Effector memory CD8-positive, alpha-beta T cell (primary cell): Measurements from ENCODE around the gene BMPR2.
"Not testable (repeated sequence)": the region's sequence is repeated elsewhere in the genome, so short reads cannot be mapped to it uniquely, and the experiment has no call there.

ENCODE experiments used
- ATAC-seq: fragments of 150-1000 bp; cut with Tn5 transposase; replicated peaks from 2 replicates; pipeline ENCODE4 v1.10.0; 2021; ENCODE audit warnings: mild to moderate bottlenecking, moderate library complexity
- DNase-seq, 3 experiments: peaks; one replicate each; pipeline ENCODE4 v3.0.0; 2021
- H3K27ac Mint-ChIP-seq, 2 donors: one replicate each; pipeline ENCODE4 v1.8.0; 2022; ENCODE audit warnings: mild to moderate bottlenecking in 2 of 2, mixed read lengths in 2 of 2, moderate library complexity in 2 of 2
- H3K27me3 Mint-ChIP-seq, 2 donors: one replicate each; pipeline ENCODE4 v1.8.0; 2022; ENCODE audit warnings: mixed read lengths in 2 of 2
- H3K36me3 Mint-ChIP-seq: one replicate; pipeline ENCODE4 v1.8.0; 2022; ENCODE audit warnings: mild to moderate bottlenecking, moderate library complexity, mixed read lengths; ENCODE audit not compliant: insufficient read depth
- H3K4me1 Mint-ChIP-seq, 2 donors: one replicate each; pipeline ENCODE4 v1.8.0; 2022; ENCODE audit warnings: low read depth in 2 of 2, mixed read lengths in 2 of 2
- H3K4me3 Mint-ChIP-seq, 2 donors: one replicate each; pipeline ENCODE4 v1.8.0; 2022; ENCODE audit warnings: mild to moderate bottlenecking in 2 of 2, mixed read lengths in 2 of 2, moderate library complexity in 2 of 2
- H3K9me3 Mint-ChIP-seq, 2 donors: one replicate each; pipeline ENCODE4 v1.8.0; 2022; ENCODE audit warnings: mixed read lengths in 2 of 2
- total RNA-seq, 9 experiments: gene quantifications; one replicate each; lab custom pipeline; 2026; lab: John Stamatoyannopoulos, UW

Gene BMPR2
- total RNA-seq, result 15.2 to 95.7 (median 40.0) reads per million in 9 experiments

- H3K36me3 Mint-ChIP-seq, result peaks cover 18% of the 10 kb centered on the region
- H3K4me3 Mint-ChIP-seq, result peak within 1 kb of the TSS; percentile 90 to 97
- ATAC-seq (peak; percentile 83), DNase-seq (peak; percentile 70 to 79 (median 73))
- H3K27ac Mint-ChIP-seq, result peak within 1 kb of the TSS; percentile 85 to 94
- H3K27me3 Mint-ChIP-seq, result no peaks in the 10 kb centered on the region
- no peaks in the 10 kb centered on the region for H3K9me3 Mint-ChIP-seq
- peaks cover 12 to 33% of the 10 kb centered on the region in 2 donors for H3K4me1 Mint-ChIP-seq
Measured at GRCh38 chr2:202375609-202376408, at the start of gene BMPR2. Gene BMPR2, plus strand, starts transcription at chr2:202376327. Its CDS starts 1,148 bp downstream, at chr2:202377475.

- DNase-seq (no peak), ATAC-seq (no peak)
- Mint-ChIP-seq H3K9me3 (no peaks in the 10 kb centered on the region), H3K36me3 (peaks cover 7% of the 10 kb centered on the region), H3K27me3 (no peaks in the 10 kb centered on the region), H3K4me1 (no peaks in the 10 kb centered on the region), H3K27ac (peak overlapping the region in 1 of 2 donors; percentile 24), H3K4me3 (no peak overlapping the region)
Measured at GRCh38 chr2:202327858-202328257, 48.3 kb upstream of the BMPR2 start.

DNA sequence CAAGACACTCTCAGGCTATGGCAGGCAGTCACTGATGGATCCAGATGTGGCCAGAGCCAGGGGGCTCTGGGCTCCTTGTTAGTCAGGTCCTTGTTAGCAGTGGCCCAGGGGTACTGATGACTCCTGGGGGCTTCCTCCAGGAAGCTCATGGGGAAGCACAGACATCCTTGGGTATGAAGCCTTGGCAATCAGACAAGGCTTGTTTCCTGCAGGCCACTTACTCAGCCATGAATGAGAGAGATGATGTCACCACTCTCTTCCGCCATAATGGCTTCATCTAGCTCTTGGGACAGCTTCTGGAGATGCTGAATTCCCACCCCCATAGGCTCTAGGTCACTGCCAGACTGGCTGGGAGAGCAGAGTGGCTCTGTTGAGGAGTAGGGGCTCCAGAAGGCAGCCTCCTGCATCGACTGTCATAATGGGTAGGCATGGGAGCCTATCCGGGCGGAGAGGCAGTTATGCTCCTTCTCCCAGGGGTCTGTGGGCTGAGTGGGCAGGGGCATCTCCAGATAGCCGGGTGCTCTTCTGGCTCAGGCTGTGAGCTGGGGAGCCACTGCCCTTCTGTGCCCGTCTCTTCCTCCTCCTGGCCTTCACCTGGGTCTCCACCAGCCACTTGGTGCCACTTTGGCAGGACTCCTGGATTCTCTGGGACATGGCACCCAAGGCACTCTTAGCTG lies 40.2 kb upstream of the BMPR2 start:
- Mint-ChIP-seq H3K4me1 (no peaks in the 10 kb centered on the region), H3K9me3 (no peaks in the 10 kb centered on the region), H3K4me3 (no peak overlapping the region), H3K36me3 (no peaks in the 10 kb centered on the region), H3K27ac (no peak overlapping the region), H3K27me3 (no peaks in the 10 kb centered on the region)
- ATAC-seq (no peak), DNase-seq (no peak)

DNA sequence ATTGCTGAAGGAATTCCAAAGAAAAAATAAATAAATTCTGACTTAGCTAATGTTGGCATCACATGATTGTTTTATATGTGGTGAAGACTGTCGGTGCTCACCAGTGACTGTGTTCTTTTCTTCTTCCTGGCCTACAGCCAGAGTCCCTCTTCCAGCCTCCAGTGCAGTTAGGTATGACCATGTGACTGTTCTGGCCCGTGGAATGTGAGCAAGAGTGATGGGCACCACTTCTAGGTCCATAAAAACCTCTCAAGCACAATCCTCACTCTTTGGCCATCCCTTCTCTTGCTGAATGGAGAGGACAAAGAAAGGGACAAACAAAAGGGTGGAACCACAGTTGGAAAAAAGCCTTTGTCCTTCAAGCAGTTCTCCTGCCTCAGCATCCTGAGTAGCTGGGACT lies 39.0 kb upstream of the BMPR2 start:
- H3K9me3 Mint-ChIP-seq, result no peaks in the 10 kb centered on the region

GRCh38 chr2:202337706-202338346 lies 38.3 kb upstream of the BMPR2 start:
- no peak overlapping the region for H3K4me3 Mint-ChIP-seq
- H3K4me1 Mint-ChIP-seq, result no peaks in the 10 kb centered on the region
- DNase-seq (no peak), ATAC-seq (no peak)
- H3K27ac Mint-ChIP-seq, result no peak overlapping the region
- H3K9me3 Mint-ChIP-seq, result no peaks in the 10 kb centered on the region
- H3K36me3 Mint-ChIP-seq, result no peaks in the 10 kb centered on the region
- H3K27me3 Mint-ChIP-seq, result no peaks in the 10 kb centered on the region

More for the DNA sequence above, 39.0 kb upstream of the BMPR2 start:
- Mint-ChIP-seq H3K4me3 (no peak overlapping the region), H3K36me3 (no peaks in the 10 kb centered on the region), H3K27ac (no peak overlapping the region), H3K4me1 (no peaks in the 10 kb centered on the region), H3K27me3 (no peaks in the 10 kb centered on the region)
- ATAC-seq (no peak), DNase-seq (no peak)

GRCh38 chr2:202339071-202339870 lies 36.9 kb upstream of the BMPR2 start:
- Mint-ChIP-seq H3K9me3 (no peaks in the 10 kb centered on the region), H3K36me3 (peaks cover 2% of the 10 kb centered on the region), H3K4me1 (no peaks in the 10 kb centered on the region), H3K27ac (no peak overlapping the region), H3K27me3 (no peaks in the 10 kb centered on the region), H3K4me3 (no peak overlapping the region)
- DNase-seq, result no peak
- no peak for ATAC-seq

- Mint-ChIP-seq H3K4me1 (no peaks in the 10 kb centered on the region), H3K9me3 (no peaks in the 10 kb centered on the region), H3K4me3 (no peak overlapping the region), H3K36me3 (peaks cover 2% of the 10 kb centered on the region), H3K27me3 (no peaks in the 10 kb centered on the region), H3K27ac (peak overlapping the region in 1 of 2 donors; percentile 31)
- ATAC-seq, result no peak
- no peak for DNase-seq
Measured at GRCh38 chr2:202344178-202344577, 31.9 kb upstream of the BMPR2 start.

DNA sequence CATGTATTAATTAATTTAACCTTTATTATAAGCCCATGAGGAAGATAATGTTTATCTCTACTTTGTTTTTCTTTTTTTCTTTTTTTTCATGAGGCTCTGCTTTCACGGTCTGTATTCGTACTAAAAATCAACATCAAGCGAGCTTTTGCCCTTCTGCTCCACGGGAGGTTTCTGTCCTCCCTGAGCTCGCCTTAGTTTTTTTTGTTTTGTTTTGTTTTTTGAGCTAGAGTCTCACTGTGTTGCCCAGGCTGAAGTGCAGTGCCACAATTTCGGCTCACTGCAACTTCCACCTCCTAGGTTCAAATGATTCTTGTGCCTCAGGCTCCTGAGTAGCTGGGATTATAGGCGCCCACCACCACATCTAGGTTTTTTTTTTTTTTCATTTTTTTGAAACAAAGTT lies 29.9 kb upstream of the BMPR2 start:
- Mint-ChIP-seq H3K27ac (no peak overlapping the region), H3K4me3 (no peak overlapping the region), H3K27me3 (no peaks in the 10 kb centered on the region), H3K4me1 (no peaks in the 10 kb centered on the region), H3K36me3 (peaks cover 2% of the 10 kb centered on the region), H3K9me3 (no peaks in the 10 kb centered on the region)
- no peak for ATAC-seq
- no peak for DNase-seq

DNA sequence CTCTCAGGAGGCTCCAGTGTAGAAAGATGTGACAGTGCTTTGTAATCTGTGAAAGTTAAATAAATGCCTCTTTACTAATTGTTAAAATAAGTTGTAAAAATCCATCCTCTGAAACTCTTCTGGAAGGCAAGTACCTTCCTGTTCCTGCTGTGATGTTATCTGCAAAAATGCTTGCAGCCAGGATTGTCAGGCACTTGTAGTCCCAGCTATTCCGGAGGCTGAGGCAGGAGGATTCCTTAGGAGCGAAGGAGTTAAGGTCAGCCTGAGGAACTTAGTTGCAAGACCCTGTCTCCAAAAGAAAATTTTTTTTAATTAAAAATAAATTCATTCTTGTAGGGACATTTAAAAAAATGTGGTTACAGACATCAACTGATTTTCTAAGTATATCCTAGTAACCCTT lies 22.7 kb upstream of the BMPR2 start:
- no peaks in the 10 kb centered on the region for H3K4me1 Mint-ChIP-seq
- H3K36me3 Mint-ChIP-seq, result peaks cover 2% of the 10 kb centered on the region
- no peak overlapping the region for H3K27ac Mint-ChIP-seq
- no peak for DNase-seq
- H3K27me3 Mint-ChIP-seq, result no peaks in the 10 kb centered on the region
- no peaks in the 10 kb centered on the region for H3K9me3 Mint-ChIP-seq
- no peak for ATAC-seq
- no peak overlapping the region for H3K4me3 Mint-ChIP-seq

DNA sequence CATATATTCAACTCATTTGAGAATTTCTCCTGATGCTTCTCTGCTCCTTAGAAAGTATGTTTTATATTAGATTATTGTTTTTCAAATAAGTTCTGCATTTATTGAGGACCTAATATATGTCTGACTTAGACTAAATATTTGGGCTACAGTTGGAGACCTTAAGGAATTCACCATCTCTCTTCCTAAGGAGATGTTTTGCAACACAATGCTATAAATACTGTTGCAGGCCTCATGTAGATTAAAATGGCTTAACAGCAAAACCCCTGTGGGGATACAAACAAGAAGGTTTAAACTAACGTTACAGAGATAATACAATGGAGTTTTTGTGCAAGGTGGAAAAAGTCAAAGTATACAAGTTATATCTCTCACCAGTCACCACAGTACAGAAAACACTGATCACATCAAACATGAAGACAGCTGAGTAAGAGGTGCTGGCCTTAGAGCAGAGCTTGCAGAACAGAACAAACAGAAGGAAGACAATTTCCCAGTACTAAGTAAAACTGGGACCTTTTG lies 20.1 kb upstream of the BMPR2 start:
- Mint-ChIP-seq H3K27me3 (no peaks in the 10 kb centered on the region), H3K27ac (no peak overlapping the region), H3K4me3 (no peak overlapping the region)

DNA sequence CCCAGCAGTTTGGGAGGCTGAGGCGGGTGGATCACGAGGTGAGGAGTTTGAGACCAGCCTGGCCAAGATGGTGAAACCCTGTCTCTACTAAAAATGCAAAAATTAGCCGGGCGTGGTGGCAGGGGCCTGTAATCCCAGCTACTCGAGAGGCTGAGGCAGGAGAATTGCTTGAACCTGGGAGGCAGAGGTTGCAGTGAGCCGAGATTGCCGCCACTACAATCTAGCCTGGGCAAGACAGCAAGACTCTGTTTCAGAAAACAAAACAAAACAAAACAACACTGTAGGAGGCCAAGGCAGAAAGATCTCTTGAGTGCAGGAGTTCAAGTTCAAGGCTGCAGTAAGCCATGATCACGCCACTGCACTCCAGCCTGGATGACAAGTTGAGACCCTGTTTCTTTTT lies 17.2 kb upstream of the BMPR2 start:
- ATAC-seq, H3K36me3 Mint-ChIP-seq, DNase-seq, H3K27ac Mint-ChIP-seq, H3K27me3 Mint-ChIP-seq, H3K9me3 Mint-ChIP-seq, H3K4me1 Mint-ChIP-seq, H3K4me3 Mint-ChIP-seq: not testable (repeated sequence)

More for the DNA sequence above, 20.1 kb upstream of the BMPR2 start:
- peaks cover 2% of the 10 kb centered on the region for H3K36me3 Mint-ChIP-seq
- DNase-seq, result no peak
- no peaks in the 10 kb centered on the region for H3K4me1 Mint-ChIP-seq
- no peak for ATAC-seq
- H3K9me3 Mint-ChIP-seq, result no peaks in the 10 kb centered on the region

DNA sequence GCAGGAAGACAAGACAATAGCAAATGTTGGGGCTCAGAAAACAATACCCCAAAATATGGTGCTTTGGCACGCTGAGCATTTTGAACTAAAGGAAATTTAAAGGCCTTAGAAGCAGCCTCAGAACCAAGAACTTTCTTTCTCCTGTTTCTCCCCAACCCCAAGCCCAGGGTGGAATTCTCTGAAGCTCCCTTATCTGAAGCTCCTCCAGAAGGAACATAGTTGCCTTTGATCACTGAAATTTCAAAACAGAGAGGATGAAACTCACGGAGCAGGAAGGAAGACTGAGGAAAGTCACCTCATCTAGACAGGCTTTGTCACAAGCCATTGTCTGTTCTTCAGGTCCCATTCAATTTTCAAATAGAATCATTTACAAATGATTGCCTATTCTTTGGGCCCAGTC lies 15.5 kb upstream of the BMPR2 start:
- DNase-seq, result no peak
- peaks cover 2% of the 10 kb centered on the region for H3K36me3 Mint-ChIP-seq
- H3K9me3 Mint-ChIP-seq, result no peaks in the 10 kb centered on the region
- no peak overlapping the region for H3K4me3 Mint-ChIP-seq
- no peaks in the 10 kb centered on the region for H3K4me1 Mint-ChIP-seq
- ATAC-seq, result no peak
- no peak overlapping the region for H3K27ac Mint-ChIP-seq
- H3K27me3 Mint-ChIP-seq, result no peaks in the 10 kb centered on the region

DNA sequence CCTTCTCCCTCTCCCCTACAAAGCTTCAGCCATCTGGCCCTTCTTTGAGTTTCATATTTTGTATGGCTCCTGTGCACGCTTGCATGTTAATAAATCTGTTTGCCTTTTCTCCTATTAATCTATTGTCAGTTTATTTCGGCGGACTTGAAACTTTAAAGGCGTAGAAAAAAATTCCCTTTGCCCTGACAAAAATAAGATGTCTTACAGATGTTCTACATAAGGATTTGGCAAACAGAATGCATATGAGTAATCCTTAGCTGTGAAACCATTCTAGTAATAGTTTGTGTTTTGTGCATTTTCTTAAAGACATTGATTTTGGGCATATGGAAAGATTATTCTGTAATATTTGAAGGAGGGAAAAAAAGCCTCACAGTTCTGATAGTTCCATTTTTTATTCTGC lies 15.0 kb upstream of the BMPR2 start:
- Mint-ChIP-seq H3K9me3 (no peaks in the 10 kb centered on the region), H3K4me3 (no peak overlapping the region), H3K36me3 (peaks cover 2% of the 10 kb centered on the region), H3K27me3 (no peaks in the 10 kb centered on the region), H3K27ac (no peak overlapping the region), H3K4me1 (no peaks in the 10 kb centered on the region)
- ATAC-seq, result no peak
- no peak for DNase-seq
